Uterus (tissue), 2 donors: Measurements from ENCODE around the gene HS6ST1.

Experiments used
- CTCF ChIP-seq, 4 experiments: fragments of 200-600 bp in 2 of 4; fragments of 450-650 bp in 2 of 4; sonication (generic) in 2 of 4; IDR thresholded peaks; one replicate each; pipeline ENCODE4 v1.5.1; 2016 to 2019; ENCODE audit warnings: antibody characterized with exemption in 4 of 4, mild to moderate bottlenecking in 2 of 4, moderate library complexity in 1 of 4
- POLR2A ChIP-seq, 2 donors: fragments of 450-650 bp; IDR thresholded peaks; one replicate each; pipeline ENCODE4 v1.6.1; 2016; ENCODE audit warnings: antibody characterized with exemption in 2 of 2, mild to moderate bottlenecking in 1 of 2, moderate library complexity in 1 of 2

DNA sequence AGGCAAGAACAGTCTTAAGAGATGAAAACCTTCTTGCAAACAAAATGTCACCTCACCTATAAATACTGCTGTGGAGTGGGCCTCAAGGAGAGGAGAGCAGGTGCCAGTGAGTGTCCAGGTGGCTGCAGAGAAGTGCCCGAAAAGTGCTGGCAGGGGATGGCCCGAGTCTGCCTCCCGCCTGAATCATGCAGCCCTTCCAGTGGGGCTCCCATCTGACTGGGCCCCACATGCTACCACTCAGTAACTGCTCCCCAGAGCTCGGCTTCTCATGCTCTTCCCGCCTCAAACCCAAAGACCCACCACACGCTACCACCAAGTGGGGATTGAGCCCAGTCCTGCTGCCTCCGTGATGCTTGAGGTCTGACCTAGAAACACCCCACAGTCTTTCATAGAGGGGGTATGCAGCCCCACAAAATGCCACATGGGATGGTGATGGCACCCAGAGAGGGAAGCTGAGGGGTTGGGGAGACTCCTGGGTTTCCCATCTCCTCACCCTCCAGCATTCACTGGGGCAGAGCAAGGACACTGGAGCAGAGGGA is 7.4 kb downstream of the HS6ST1 start:
- TF ChIP-seq CTCF (IDR thresholded peaks at IDR 0.05) = no peak
- no peak for TF ChIP-seq POLR2A (IDR thresholded peaks at IDR 0.05)
